HL-60/S4 (cell line): ENCODE results near the gene TNFRSF12A.

ENCODE experiments used
- in situ Hi-C: fragments of 300-500 bp; cut with MboI; formaldehyde crosslinking; loops from 2 replicates; pipeline ENCODE4 v1.14.3; 2022; ENCODE audit warnings: low sequenced_read_pairs

TNFRSF12A gene

DNA sequence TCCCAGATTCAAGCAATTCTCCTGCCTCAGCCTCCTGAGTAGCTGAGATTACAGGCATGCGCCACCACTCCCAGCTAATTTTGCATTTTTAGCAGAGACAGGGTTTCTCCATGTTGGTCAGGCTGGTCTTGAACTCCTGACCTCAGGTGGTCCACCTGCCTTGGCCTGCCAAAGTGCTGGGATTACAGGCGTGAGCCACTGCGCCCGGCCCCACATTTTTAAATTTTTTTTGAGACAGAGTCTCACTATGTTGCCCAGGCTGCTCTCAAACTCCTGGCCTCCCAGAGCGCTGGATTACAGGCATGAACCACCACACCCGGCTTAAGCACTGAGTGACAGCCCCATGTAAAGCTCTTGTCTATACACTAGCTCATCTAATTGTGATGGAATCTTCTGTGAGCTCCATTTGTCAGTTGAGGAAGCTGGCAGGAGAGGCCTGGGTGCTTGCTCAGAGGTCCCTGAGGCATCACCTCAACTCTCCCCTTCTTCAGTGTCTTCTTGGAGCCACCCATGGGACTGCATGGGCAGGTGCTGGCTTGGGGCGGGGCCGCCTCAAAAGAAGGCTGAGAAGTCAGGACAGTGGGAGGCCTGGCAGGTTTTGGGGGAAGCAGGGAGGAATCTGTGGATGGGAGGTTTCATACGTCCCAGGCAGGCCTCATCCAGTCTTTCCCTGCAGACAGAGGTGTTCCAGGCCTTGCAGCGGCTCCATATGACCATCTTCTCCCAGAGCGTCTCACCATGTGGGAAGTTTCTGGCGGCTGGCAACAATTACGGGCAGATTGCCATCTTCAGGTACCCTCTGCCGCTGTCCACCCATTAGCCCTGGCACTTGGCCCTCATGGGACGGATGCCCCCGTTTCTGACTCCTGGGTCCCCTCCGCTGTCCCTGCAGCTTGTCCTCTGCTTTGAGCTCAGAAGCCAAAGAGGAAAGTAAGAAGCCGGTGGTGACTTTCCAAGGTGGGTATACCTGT lies 5.1 kb downstream of the TNFRSF12A start:
- in situ Hi-C loops = no loop called here

GRCh38 chr16:3026003-3026378 lies 5.8 kb downstream of the TNFRSF12A start:
- in situ Hi-C loops = no loop called here

GRCh38 chr16:3026609-3027488 lies 6.7 kb downstream of the TNFRSF12A start:
- in situ Hi-C loops = no loop called here

- in situ Hi-C loops = no loop called here
Observed at GRCh38 chr16:3027489-3027795, 7.3 kb downstream of the TNFRSF12A start.

DNA sequence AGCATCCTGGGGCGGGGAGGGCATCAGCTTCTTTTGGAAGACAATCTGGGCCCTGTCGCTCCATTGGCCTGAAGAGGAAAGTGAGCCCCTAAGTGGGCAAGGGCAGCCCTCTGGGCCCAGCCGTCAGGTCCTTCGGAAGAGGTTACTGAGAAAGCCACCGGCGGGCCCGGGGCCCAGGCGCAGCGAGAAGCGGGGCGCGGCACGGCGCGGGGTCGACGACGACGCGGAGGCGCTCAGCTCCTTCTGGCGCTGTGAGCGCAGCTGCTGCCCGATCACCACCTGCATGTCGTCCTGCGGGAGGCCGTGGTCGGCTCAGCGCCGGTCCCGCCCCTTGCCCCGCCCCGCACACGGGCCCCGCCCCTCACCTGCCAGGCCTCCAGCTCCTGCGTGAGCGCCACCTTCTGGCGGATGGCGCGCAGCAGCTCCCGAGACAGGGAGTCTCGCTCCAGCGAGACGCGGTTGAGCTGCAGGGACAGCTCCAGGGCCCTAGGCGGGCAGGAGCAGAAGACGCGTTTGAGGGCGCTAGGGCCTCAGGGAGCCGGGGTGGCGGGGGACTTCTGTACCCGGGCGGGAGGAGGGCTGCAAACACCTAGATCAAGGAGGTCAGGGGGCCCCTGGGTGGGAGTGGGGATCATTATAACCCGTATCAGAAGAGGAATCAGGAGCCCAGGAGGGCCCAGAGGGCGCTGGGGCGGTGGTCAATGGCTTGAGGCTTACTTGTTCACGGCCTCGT lies 8.0 kb downstream of the TNFRSF12A start:
- in situ Hi-C loops = no loop called here

DNA sequence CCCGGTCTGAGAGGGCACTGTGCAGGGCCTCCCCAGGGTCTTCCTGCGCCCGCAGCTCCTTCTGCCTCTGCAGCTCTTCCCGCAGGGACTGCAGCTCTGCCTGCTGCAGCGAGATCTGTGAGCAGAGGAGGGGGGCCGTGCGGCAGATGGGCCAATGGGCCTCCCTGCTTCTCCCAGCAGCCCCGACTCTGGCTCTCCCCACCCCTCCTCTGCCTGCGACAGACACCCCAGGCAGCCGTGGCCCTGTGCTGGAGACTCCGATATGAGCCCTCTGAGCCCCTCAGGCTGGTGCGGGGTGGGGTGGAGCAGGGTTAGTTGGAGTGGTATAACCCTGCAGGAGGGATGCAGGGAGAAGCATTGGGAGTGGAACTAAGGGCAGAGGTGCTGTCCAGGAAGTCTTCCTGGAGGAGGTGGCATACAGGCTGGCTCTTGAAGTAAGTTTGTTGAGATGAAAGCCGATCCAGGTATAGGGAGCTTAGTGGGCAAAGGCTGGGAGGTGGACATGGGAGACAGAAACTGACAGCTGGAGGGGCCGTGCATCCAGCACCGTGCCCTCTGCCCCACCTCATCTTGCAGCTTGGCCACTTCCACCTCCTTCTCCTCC lies 8.7 kb downstream of the TNFRSF12A start:
- in situ Hi-C loops = no loop called here

DNA sequence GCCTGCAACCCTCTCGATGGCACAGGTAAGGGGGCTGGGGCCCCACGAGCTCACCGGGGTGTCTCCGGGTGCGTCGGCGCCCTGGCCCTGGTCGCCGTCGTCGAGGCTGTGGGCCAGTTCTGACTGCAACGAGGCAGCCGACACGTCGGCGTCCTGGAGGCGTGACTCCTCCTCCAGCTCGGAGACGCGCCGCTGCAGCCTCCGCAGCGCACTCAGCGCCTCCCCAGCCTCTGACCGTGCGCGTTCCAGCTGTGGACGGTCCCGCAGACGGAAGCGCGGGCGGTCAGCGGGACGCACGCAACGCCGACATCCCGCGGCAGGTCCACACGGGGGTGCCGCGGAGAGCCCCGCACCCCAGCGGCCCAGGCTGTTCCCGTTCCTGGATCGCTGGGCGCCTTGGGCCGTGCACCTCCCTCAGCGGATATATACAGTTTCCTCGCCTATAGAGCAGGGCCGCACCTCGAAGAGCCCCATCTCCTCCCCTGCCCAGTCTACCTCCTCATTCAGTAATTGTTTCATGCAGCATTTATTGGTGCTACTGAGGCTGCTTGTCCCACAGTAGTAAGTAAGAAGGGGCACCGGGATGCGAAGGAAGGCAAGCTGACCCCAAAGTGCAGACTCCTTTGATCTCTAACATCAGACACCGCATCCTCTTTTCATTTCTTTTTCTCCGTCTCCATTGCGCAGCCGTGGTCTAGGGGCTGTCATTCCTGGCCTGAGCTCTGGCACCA lies 9.5 kb downstream of the TNFRSF12A start:
- in situ Hi-C loops = no loop called here

DNA sequence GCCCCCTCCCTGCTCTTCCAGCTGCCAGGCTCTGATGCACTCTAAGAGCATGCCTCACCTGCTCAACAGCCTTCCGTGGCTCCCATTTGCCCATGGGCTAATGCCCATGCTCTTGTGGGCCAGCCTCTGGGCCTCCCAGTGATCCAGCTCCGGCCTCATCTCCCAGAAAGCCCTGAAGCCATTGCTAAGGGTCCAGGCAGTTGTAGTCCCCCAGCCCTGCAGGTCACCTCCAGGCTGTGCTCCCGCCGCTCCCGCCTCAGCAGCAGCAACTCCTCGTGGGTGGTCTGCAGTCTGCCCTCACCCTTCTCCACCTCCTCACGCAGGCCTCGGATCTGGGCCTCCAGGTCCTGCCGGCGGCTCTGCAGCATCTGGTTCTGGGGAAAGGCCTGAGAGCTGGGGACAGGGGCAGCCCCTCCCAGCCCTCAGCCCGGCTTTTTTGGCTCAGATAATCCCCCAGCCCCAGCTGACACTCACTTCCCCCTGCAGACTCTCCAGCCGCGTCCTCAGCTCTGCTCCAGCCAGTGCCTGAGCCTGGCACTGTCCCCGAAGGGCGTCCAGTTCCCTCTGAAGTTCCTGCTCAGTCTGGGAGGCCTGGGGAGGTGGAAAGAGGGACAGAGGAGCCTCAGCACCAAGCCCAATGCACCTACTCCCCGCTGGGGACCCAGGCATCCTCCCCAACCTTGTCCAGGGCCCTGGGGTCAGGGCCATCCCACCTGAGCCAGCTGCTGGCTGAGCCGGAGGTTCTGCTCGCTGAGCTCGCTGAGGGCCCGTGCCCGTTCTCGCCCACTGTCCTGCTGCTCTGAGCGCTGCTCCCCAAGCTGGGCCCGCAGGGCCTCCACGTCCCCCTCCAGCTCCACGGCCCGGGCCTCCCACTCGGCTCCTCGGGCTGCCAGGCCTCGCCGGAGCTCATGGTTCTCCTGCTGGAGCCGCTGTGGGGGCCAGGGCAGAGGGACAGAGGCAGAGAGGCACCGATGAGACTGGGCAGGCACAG lies 10.3 kb downstream of the TNFRSF12A start:
- in situ Hi-C loops = no loop called here

DNA sequence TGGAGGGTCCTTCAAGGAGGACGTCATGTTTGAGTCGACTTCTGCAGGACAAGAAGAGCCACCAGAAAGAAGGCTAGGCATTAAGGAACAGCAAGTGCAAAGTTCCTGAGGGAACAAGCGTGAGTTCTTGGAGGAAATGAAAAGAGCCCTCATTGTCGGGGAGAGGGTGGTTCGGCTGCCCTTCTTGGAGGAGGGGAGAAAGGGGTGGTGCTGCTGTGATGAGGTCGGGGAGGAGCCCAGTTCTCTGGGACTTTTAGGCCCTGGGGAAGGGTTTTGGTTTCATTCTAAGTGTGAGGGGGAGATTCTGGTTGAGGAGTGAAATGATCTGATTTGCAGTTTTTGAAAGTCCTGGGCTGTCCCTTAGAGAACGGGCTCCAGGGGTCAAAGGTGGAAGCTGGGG lies 12.5 kb downstream of the TNFRSF12A start:
- in situ Hi-C loops = no loop called here

GRCh38 chr16:3035289-3035971 lies 15.3 kb downstream of the TNFRSF12A start:
- in situ Hi-C loops = no loop called here

- in situ Hi-C loops = no loop called here
Observed at GRCh38 chr16:3035972-3036725, 16.0 kb downstream of the TNFRSF12A start.

- in situ Hi-C loops = no loop called here
Observed at GRCh38 chr16:3036726-3037315, 16.7 kb downstream of the TNFRSF12A start, which contains the start of gene BICDL2. BICDL2 (minus strand) TSS chr16:3036944; CDS start chr16:3035496, 1,448 bp downstream.

GRCh38 chr16:3038256-3038655 lies 18.1 kb downstream of the TNFRSF12A start:
- in situ Hi-C loops = no loop called here

GRCh38 chr16:3038896-3039295 lies 18.7 kb downstream of the TNFRSF12A start:
- in situ Hi-C loops = no loop called here

GRCh38 chr16:3042376-3042775 lies 22.2 kb downstream of the TNFRSF12A start:
- in situ Hi-C loops = no loop called here

DNA sequence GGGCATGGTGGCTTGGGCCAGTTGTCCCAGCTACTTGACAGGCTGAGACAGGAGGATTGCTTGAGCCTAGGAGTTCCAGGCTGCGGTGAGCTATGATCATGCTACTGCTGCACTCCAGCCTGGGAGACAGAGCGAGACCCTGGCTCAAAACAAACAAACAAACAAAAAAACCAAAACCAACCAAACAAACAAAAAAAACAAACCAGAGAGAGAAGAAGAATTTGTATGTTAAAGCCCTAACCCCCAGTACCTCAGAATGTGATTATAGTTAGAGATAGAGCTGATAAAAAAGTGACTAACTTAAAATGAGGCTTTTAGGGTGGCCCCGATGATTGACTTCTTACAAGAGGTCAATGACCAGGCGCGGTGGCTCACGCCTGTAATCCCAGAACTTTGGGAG lies 24.5 kb downstream of the TNFRSF12A start:
- in situ Hi-C loops = no loop called here
